GM21528 (cell line): ENCODE results near the gene CFAP299.
A peak's percentile ranks its signal among the peaks of the same experiment; 100 is the strongest.

ENCODE experiments used
- ATAC-seq: cut with Tn5 transposase; IDR thresholded peaks from one replicate; pipeline ENCODE4 v1.9.1; 2021; ENCODE audit warnings: mild to moderate bottlenecking, moderate library complexity; ENCODE audit not compliant: unreplicated experiment, low FRiP score

The CFAP299 gene

DNA sequence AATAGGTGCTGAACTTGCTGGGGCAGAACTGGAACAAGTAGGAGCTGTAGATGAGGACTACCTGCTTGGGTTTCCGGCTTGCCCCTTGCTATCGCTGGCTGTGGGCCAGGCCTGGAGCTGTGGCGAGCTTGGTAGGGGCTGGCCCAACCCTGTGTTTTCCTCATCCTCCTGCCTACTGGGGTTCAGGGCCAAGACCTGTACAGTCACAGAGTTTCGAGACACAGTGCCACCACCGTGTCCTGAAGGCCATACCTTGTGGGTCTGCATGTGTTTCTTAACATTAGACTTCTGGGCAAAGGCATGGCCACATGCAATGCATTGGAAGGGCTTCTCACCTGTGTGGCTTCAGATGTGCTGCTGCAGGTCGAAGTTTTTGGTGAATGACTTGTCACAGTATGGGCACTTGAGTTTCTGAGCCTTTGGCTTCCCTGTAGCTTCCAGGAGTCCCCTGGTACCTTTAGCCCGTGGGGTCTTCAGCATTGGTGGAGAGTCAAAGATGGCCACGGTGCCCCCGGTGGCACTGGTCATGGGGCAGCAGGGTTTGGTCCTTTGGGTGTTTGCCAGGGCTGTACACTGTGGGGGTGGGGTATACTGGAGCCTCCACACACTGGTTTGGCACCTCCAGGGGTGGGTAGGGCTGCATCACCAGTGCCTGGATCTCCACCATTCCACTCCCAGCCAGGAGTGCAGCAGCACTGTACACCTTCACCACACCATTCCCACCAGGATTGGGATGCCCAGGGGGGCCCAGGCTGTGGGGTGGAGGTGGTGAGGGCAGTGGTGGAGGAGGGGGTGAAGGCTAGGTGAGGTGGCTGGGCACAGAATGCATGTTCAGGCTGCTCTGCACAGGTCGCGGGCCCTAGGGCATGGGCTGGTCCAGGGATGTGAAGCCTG lies 52.1 kb downstream of the CFAP299 start:
- ATAC-seq: no peak

DNA sequence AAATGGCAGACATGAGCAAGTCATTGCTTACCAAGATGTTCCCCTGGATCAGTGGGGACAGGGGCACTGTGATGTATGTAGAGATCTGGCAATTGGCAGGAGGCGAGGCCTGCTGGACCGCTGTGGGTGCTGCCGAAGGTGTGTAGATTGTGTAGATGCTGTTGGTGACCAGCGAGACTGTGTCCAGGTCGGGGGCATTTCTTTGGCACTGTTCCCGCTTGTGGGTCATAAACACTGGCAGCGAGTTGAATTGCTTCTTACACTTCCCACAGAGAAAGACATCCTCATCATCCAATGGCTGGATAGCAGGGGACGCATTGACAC lies 52.7 kb downstream of the CFAP299 start:
- no peak for ATAC-seq

DNA sequence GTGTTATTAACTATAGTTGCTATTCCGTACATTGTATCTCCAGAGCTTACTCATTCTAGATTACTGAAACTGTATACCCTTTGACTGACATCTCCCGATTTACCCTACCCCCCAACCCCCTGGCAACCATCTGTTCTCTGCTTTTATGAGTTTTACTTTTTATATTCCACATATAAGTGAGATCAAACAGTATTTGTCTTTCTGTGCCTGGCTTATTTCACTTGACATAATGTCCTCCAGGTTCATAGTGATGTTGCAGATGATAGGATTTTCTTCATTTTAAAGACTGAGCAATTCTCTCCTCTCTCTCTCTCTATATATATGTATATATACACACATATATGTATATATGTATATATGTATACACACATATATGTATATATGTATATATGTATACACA lies 54.6 kb downstream of the CFAP299 start:
- ATAC-seq: no peak

DNA sequence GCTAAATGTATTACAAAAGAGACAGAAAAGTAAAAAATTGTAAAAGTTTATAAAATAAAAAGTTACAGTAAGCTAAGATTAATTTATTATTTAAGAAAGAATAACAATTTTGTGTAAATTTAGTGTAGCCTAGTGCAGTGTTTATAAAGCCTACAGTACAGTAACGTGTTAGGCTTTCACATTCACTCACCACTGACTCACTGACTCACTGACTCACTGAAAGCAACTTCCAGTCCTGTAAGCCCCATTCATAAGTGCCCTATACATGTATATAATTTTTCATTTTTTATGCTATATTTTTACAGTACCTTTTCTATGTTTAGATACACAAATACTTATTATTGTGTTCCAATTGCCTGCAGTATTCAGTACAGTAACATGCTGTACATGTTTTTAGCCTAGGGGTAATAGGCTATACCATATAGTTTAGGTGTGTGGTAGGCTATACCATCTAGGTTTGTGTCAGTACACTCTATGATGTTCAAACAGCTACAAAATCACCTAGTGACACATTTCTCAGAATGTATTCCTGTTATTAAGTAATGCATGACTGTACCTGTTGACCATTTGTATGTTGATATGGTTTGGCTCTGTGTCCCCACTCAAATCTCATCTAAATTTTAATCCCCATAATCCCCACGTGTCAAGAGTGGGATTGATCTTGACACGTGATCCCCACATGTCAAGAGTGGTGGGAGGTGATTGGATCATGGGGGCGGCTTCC lies 57.9 kb downstream of the CFAP299 start:
- ATAC-seq: no peak

DNA sequence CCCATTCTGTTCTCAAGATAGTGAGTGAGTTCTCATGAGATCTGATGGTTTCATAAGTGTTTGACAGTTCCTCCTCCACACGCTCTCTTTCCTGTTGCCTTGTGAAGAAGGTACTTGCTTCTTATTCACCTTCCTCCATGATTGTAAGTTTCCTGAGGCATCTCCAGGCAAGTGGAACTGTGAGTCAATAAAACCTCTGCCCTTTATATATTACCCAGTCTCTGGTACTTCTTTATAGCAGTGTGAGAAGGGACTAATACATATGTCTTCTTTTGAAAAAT lies 58.4 kb downstream of the CFAP299 start:
- no peak for ATAC-seq

DNA sequence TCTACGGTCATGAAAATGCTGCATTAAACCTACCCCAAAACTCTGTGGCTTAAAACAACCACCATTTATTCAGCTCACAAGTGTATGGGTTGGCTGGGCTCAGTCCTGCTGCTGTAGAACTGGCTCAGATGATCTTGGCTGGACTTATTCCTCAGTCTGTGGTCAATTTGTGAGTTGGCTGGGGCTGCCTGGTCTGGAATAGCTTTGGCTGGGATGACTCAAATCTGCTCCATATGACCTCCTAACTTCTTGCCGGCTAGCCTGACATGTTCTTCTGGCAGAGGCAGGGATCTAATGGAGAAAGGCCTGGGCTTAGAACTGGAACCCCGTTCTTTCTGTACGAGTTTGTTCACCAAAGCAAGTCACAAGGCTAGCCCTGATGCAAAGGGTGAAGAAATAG lies 71.7 kb downstream of the CFAP299 start:
- no peak for ATAC-seq

DNA sequence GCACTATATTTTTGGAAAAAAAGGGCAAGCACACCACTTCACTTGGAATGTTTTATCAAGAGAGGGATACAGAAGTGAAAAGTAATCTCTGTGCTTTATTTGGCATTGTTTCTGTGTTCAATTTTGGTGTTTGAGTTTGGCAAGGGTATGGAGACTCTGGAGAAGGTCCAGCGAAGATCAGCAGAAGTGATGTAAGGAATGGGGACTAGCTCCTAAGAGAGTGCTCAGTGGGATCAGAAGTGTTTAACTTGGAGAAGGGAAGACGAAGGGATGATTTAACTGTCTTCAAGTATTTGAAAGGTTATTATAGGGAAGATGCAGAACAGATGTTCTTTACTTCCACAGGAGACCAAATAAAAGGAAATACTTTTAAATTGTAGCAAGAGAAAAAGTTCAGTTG lies 74.3 kb downstream of the CFAP299 start:
- ATAC-seq: no peak

DNA sequence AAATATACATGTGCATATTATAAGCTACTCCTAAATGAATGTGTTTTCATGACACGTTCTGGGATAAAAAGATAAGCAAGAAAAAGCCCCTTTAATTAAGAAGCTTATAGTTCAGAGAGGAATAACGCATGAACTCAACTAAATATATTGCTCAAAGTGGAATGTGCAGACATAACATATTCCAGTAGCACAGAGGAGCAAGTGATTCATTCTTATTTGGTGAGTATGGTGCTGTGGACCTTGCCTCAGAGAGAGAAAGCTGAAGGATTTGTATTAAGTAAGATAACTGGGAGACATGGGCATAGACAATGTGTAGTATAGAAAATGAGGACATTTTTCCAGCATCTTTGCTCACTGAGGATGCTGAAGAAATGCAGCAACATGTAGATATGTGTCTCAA lies 76.8 kb downstream of the CFAP299 start:
- ATAC-seq: no peak

DNA sequence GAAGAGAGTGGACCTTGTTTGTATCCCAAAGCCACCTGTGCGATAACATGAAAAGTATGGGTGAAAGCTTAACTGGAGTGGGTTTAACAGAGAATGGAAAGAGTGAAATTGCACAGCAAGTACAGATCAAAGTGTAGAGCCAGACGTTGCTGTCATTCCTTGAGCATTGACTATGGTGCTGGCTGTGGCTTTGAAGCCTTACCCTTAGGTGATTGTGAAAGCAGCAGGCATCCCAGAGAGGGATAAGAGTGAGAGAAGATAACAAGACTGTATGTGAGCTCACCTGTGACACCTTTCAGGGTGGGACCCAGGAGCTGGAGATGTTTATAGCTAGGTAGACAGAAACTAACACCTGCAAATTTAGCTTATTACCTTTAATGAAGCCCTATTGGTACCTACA lies 77.6 kb downstream of the CFAP299 start:
- no peak for ATAC-seq

DNA sequence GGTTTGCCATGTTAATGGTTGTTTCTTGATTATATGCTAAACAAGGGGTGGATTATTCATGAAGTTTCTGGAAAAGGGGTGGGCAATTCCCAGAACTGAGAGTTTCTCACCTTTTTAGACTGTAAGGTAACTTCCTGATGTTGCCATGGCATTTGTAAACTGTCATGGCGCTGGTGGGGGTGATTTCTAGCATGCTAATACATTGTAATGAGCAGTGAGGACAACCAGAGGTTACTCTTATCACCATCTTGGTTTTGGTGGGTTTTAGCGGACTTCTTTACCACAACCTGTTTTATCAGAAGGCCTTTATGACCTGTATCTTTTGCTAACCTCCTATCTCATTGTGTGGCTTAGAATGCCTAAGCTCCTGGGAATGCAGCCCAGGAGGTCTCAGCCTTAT lies 81.5 kb downstream of the CFAP299 start:
- no peak for ATAC-seq

DNA sequence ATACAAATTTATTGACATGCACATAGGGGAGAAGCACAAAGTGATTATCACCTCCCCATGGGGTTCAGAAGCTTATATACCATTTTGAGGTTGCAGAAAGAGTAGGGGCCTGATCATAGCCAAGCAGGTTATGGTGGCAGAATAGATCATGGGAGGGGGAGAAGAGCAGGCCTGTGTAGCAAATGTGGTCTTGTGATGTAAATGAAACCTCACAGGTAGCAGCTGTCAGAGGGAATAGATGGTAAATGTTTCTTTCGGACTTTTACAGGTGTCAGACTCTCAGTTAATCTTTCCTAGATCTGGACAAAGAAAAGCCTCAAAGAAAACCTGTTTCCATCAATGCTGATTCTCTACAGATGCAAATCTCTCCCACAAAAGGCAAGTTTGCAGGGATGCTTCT lies 84.4 kb downstream of the CFAP299 start:
- ATAC-seq: peak; percentile 66

DNA sequence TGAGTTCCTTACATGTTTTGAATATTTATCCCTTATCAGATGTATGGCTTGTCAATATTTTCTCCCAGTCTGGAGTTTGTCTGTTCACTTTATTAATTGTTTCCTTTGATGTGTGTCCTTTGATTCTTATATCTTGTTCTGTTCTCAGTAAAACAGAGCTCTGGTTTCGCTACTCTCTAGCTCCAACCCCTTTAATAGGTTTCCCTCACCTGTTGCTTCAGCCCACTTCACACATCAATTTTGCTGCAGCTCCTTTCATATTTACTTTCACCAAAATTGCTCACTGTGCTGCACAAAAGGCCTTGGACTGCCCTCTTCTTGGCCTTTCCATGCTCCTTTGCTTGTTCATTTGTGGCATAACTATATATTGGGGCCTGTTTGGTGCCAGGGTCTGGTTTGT lies 85.1 kb downstream of the CFAP299 start:
- no peak for ATAC-seq

DNA sequence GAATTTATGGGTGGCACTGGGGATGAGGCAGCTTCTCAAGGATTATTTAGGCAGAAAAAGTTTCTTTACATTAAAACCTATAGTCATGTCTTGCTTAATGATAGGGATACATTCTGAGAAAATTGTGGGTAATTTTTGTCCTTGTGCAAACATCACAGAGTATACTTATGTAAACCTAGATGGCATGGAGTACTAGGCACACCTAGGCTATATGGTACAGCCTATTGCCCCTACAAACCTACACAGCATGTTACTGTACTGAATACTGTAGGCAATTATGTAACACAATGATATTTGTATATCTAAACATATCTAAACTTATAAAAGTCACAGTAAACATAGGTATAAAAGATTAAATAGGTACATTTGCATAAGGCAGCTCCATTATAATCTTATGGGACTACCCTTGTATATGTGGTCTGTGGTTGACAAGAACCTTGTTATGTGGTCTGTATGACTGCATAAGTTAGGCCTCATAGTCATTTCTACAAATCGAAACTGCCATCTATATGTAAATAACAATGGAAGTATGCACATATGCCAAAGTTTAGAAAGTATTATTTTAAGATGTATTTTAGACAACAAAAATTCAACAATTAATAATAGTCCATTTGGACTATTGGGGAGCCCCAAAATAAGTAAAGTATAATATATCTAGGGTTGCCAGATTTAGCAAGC lies 87.3 kb downstream of the CFAP299 start:
- no peak for ATAC-seq

DNA sequence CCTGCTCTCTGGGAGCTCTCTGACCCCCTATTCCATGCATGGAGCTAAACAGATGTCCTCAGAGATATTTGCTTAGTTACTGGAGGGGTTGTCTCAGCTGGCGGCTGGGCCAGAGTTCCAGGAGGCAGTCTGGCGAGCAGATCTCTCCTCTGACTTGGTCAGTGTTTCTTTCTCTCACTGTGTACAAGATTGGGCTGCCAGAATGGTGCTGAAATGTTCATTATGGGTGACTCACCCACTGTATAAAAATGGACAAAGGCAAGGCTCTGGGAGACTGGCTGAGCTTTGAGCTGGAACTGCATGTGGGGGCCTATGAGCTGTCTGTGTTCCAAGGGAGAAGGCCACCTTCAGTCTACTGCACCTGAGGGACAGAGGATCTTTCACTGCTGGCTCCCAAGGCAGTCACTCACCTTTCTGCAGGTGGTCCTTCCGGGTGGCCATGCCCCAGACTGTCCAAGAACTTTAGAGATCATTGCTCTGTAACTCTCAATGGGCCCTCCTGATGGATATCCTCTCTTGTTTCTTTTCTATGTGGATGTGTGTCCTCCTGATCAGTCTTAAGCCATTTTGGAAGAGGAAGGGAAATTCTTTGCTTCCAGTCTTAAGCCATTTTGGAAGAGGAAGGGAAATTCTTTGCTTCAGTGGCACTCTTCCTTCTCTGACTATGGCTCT lies 88.2 kb downstream of the CFAP299 start:
- ATAC-seq: no peak

DNA sequence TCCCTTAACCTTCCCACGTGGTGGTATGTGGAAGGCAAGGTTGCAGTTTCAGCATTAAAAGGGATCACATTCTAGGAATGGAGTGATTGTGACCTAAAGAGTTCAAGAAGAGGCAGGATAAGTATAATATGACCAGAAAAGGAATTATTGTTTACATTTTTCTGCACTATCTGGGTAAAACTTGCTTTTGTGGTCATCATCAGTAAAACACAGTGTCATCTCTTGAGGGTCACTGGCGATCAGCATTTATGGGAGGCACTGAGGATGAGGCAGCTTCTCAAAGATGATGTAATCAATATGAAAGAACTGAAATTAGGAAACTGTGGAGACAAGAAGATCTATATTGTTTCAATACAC lies 88.7 kb downstream of the CFAP299 start:
- no peak for ATAC-seq

DNA sequence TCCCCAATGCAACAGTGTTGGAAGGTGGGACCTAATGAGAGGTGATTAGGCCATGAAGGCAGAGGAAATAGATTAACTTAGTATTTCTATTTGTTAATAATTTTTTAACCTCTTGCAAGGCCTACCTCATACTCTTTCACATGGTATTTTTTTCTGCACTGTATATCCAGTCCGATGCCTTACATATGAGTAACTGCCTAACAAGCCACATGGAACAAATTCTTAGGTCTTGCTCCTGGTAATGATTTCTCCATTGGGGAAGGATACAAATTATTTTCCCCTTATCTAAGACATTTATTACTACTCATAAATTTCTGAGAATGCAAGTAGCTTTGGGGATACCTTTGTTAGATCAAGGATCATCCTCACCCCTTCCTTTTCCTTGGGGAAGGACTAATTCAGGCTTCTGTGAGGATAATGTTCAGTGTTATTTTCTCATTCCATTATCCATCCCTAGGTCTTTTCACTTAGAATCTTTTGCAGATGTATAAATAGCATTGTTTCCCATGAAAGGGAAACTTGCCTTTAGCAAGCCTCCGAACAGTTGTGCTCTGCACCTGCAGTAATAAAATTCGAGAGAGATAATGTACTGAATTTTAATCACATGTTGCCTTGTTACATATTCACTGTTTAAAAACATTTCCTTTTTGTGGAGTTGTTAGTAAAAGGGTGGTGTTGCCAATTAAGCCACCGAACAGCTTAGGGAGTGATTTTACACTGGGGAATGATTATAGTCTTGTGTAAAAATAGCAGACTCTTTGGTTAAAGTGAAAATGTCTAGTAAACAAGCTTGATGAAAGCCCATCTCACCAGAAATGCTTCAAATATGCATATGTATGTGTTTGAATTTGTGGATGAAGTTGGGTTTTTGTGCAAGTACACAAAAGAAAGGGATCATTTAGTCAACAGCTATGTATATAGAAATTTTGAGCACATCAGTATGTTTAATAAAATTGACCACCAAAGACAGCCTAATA lies 89.9 kb downstream of the CFAP299 start:
- no peak for ATAC-seq

DNA sequence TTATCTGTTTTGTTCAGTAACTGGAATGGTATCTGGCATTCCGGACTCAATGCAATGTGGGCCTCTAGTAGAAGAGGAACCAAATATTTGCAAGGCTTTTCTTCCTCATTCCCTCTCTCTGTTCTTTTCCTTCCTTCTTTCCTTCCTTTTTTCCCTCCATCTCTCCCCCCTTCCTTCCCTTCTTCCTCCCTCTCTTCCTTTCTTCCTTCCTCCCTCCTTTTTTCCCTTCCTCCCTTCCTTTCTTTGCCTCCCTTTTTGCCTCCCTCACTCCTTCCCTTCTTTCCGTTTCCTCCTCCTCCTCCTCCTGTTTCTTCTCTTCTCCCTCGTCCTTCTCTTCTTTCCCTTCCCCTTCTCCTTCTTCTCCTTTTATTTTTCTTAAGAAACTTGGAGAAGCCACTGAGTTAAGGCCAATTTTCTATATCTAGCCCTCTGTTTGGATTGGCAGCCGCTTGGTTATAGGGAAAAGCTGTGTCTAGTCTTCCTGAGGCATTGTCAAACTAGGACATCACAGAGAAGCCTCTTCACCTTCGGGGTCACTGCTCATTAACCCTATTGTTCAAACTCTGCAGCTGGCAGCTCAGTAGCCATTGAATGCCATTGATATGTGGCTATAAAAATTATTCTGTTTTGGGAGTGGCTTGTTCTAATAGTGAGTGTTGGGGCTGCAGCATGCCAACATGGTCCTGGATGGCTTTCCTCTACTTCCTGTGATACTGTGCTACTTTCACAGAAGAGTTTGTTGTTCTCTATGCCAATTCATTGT lies 95.9 kb downstream of the CFAP299 start:
- no peak for ATAC-seq

DNA sequence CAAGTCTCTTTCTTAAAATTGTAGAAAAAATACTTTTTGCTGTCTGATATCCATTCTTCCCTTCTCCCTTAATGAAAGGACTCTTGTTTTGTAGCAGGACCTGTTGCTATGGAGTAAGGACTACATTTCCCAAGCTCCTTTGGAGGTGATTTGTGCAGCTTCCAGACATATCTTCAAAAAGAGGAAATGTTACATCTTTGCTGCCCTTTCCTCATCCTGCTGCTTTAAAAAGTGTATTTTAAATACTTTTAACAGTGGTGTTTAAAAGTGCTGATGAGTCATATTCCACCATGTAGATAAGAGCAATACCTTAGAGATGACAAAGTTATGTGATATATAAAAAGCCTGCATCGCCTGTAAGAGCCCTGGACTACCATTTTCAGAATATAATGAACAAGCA lies 98.7 kb downstream of the CFAP299 start:
- ATAC-seq: no peak

DNA sequence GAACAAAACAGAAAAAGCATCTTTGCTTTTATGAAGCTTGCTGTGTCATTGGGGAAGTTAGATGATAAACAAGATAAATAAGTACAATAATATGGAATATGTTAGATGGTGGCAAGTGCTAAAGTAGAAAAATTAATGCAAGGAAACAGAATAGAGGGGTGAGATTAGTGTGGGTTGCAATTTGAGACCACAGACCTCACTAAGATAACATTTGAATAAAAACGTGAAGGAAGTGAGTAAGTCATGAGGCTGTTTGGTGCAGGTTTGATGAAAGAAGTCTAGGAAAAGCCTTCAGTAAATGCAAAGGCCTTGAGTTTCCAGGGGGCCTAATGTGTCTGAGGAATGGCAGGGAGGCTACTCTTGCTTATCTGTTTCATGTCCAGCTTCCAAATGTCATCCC lies 102.5 kb downstream of the CFAP299 start:
- ATAC-seq: no peak
